Stimulated activated memory B cell treated with anti-CD40 and anti-IgM and Interleukin-4, amounts not matched to agents 10 μg/mL and 1 μg/mL and 100 μg/mL, for 72 hours (primary cell): Measurements from ENCODE around the gene SERINC3.

ENCODE experiments used
- ATAC-seq: fragments of 150-1000 bp; cut with Tn5 transposase; 2 replicates; pipeline ENCODE4 v1.10.0; 2021
- H3K27ac Mint-ChIP-seq: one replicate; pipeline ENCODE4 v1.8.0; 2022; ENCODE audit warnings: mild to moderate bottlenecking, mixed read lengths
- H3K27me3 Mint-ChIP-seq: one replicate; pipeline ENCODE4 v1.8.0; 2022; ENCODE audit warnings: mixed read lengths
- H3K36me3 Mint-ChIP-seq: one replicate; pipeline ENCODE4 v1.8.0; 2022; ENCODE audit warnings: mixed read lengths
- H3K4me1 Mint-ChIP-seq: one replicate; pipeline ENCODE4 v1.8.0; 2022; ENCODE audit warnings: mixed read lengths
- H3K4me3 Mint-ChIP-seq: one replicate; pipeline ENCODE4 v1.8.0; 2022; ENCODE audit warnings: mild to moderate bottlenecking, moderate library complexity, mixed read lengths
- H3K9me3 Mint-ChIP-seq: one replicate; pipeline ENCODE4 v1.8.0; 2022; ENCODE audit warnings: mixed read lengths

SERINC3 gene

DNA sequence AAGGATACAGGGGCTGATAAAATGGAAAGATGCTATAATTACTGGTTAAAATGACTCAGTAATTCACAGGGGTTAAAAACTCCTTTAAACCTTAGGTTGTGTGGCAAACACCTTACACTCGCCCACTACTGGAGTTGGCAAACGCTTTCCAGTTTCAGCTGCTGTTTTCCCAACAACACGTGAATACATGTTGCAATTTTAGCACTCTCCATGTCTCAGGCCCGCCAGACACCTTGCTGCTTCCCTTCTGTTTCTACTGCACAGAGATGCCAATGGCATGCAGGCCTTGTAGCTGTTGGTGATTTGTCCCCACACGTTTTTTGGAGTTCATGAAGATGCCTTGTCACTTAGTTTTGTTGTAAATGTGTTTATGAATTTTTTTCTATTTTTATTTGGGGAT, 51.5 kb downstream of the SERINC3 start:
- H3K4me1 Mint-ChIP-seq: peaks cover 5% of the 10 kb centered on the region
- no peak overlapping the region for H3K4me3 Mint-ChIP-seq
- H3K36me3 Mint-ChIP-seq: no peaks in the 10 kb centered on the region
- H3K27ac Mint-ChIP-seq: no peak overlapping the region
- peaks cover 24% of the 10 kb centered on the region for H3K27me3 Mint-ChIP-seq
- ATAC-seq: no peak
- no peaks in the 10 kb centered on the region for H3K9me3 Mint-ChIP-seq

DNA sequence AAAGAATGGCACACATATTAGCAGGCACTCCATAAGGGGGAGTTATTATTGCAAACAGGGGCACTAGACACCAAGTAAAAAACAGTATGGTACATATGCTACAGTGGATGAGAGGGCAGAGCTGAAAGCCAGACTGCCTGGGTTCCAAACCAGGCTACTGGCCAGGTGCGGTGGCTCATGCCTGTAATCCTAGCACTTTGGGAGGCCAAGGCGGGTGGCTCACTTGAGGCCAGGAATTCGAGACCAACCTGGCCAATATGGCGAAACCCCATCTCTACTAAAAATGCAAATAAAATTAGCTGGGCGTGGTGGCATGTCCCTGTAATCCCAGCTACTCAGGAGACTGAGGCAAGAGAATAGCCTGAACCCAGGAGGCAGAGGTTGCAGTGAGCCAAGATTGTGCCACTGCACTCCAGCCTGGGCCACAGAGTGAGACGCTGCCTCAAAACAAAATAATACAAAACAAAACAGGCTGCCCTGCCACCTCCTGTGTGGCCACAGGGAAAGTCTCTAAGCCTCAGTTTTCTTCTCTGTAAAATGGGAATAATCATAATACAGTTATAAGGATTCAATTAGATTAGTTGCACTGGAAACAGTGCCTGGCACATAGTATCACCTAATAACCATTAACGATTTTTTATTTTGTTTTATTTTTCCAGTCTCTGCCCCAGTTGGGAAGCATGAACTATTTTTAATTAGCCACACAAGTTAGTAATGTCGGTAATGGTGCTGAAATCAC, 53.7 kb downstream of the SERINC3 start:
- Mint-ChIP-seq H3K36me3 (no peaks in the 10 kb centered on the region), H3K27me3 (peaks cover 24% of the 10 kb centered on the region), H3K9me3 (no peaks in the 10 kb centered on the region)

DNA sequence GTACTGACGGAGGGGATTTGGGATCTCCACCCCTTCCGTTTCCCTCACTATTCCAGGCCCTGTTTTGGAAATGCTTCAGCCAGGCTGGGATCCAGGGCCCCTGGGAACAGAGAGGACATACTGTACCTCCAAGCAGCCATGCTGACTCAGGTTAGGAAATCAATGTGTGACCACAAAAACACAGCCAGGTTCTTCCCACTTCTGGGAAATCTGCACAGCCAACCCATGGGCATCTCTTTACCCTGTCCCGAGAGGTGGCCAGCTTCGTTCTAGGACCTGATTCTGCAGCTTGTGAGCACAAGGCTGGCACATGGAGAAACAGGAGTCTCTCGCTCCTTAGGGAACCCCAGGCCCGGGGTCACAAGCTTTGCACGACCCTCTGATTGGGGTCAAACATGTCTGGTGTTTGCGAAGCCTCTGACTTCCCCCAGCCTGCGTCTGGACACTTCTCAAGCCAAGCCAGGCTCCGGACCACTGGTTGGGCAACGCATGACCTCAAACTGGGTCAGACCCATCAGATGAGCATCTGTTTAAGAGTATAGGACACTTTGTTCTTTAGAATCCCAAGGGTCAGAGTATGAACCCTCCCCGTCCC, 54.5 kb downstream of the SERINC3 start:
- H3K27ac Mint-ChIP-seq: no peak overlapping the region
- no peak for ATAC-seq
- H3K4me3 Mint-ChIP-seq: no peak overlapping the region
- H3K36me3 Mint-ChIP-seq: no peaks in the 10 kb centered on the region
- peaks cover 24% of the 10 kb centered on the region for H3K27me3 Mint-ChIP-seq
- H3K4me1 Mint-ChIP-seq: no peaks in the 10 kb centered on the region
- H3K9me3 Mint-ChIP-seq: no peaks in the 10 kb centered on the region

More for the DNA sequence above, 53.7 kb downstream of the SERINC3 start:
- H3K4me3 Mint-ChIP-seq: no peak overlapping the region
- ATAC-seq: no peak
- no peaks in the 10 kb centered on the region for H3K4me1 Mint-ChIP-seq
- H3K27ac Mint-ChIP-seq: no peak overlapping the region

DNA sequence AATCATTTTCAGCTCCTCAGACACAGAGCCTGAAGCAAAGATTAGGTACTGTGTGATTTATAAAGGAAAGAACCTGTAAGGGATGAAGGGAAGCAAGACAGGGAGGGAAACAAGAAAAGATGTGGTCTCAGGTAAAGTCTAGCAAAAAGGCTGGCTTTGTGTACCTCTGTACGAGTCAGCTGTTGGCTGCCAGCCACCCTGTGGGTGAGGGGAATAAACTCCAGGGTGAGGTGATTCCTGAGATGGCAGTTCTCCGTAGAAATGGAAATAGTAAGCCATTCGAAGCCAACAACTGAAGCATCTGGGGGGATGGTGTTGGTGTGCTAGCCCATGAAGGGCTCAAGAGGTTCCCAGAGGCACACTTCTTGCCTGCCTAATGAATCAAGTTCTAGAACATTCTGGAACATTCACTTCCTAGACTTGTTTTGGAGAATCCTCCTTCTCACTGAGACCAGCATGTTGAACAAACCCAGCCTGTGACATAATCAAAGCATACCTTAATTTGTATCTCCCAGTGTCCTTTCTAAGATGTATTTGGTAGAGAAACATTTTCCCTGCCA, 56.8 kb downstream of the SERINC3 start:
- no peaks in the 10 kb centered on the region for H3K9me3 Mint-ChIP-seq
- peaks cover 24% of the 10 kb centered on the region for H3K27me3 Mint-ChIP-seq
- no peaks in the 10 kb centered on the region for H3K36me3 Mint-ChIP-seq
- H3K4me3 Mint-ChIP-seq: no peak overlapping the region
- H3K27ac Mint-ChIP-seq: no peak overlapping the region
- no peak for ATAC-seq
- H3K4me1 Mint-ChIP-seq: no peaks in the 10 kb centered on the region

DNA sequence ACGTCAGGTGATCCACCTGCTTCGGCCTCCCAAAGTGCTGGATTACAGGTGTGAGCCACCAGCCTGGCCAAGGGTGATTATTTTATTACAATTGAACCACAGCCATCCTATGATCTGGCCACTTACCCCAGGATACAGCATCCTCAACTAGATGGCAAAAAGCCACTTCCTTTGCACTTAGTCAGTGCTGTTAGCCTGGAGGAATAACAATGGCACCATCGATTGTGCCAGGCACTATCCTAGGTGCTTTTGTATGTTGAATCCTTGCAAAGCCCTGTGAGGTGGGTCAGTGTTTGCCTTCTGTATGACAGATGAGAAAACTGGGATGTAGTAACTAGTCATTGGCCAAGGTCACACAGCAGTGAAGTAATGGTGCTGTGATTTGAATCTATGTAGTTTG, 57.4 kb downstream of the SERINC3 start:
- no peak overlapping the region for H3K27ac Mint-ChIP-seq
- no peaks in the 10 kb centered on the region for H3K36me3 Mint-ChIP-seq
- no peak overlapping the region for H3K4me3 Mint-ChIP-seq
- no peaks in the 10 kb centered on the region for H3K9me3 Mint-ChIP-seq
- no peak for ATAC-seq
- peaks cover 24% of the 10 kb centered on the region for H3K27me3 Mint-ChIP-seq
- no peaks in the 10 kb centered on the region for H3K4me1 Mint-ChIP-seq

DNA sequence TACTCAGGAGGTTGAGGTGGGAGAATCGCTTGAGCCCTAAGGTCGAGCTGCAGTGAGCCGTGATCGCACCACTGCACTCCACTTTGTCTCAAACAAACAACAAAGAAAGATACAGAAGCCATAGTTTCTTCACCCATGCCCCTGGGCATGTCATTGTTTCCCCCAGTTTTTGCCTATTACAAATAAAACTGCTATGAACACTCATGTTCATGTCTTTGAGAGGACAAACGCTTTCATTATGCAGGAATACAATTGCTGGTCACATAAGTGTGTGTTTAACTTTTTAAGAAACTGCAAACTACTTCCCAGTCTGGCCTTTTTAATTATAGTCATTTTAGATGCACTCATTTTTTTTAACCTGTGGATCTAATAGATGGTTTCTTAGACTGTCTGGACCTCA, 58.4 kb downstream of the SERINC3 start:
- Mint-ChIP-seq H3K4me1 (no peaks in the 10 kb centered on the region), H3K4me3 (no peak overlapping the region), H3K36me3 (no peaks in the 10 kb centered on the region), H3K9me3 (no peaks in the 10 kb centered on the region), H3K27me3 (peaks cover 22% of the 10 kb centered on the region), H3K27ac (no peak overlapping the region)
- no peak for ATAC-seq

DNA sequence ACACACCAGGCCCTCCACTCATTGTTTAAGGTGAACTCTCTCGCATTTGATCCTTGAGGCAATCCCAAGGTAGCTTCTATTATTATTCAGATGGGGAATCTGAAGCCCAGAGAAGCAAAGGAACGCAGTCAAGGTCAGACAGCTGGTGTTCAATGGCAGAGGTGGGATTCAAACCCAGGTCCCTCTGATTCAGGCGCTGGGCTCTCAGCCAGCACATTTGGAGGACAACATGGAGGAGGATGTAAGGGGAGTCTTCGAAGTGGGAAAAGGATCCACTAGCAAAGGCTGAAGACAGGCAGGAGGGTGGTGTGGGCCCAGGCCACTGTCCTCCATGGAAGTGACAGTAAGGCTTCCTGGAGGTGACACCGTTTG, 60.1 kb downstream of the SERINC3 start:
- Mint-ChIP-seq H3K4me1 (no peaks in the 10 kb centered on the region), H3K9me3 (no peaks in the 10 kb centered on the region), H3K27me3 (peaks cover 5% of the 10 kb centered on the region), H3K27ac (no peak overlapping the region), H3K4me3 (no peak overlapping the region), H3K36me3 (no peaks in the 10 kb centered on the region)
- no peak for ATAC-seq

DNA sequence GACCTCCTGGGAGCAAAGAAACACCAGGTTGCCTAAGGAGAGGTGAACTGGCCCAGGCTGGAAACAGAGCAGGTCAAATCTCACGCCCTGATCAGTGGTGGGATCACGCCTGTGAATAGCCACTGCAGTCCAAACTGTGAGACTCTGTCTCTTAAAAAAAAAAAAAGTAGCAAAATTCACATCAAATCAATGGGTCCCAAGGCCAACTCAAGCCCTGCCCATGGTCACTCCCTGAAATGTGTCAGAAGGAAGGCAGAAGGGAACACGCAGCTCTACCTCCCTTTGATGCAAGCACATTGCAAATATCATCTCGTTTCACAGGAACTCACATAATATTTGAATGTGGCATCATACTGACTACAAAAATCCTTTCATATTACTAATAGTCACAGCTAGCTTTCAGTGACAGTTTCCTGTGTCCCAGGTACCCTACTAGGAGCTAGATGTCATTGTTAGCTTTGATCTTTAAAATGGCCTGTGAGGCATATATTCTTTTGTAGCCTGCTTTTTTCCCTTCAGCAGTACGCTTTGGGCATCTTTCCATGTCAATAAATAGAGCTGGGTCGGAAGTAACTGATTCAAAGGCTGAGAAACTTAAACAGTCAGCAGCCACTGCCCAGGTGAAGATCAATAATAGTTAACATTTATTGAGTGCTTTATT, 60.6 kb downstream of the SERINC3 start:
- H3K27me3 Mint-ChIP-seq: no peaks in the 10 kb centered on the region
- no peaks in the 10 kb centered on the region for H3K36me3 Mint-ChIP-seq
- H3K27ac Mint-ChIP-seq: no peak overlapping the region
- H3K4me1 Mint-ChIP-seq: no peaks in the 10 kb centered on the region
- H3K4me3 Mint-ChIP-seq: no peak overlapping the region
- no peaks in the 10 kb centered on the region for H3K9me3 Mint-ChIP-seq
- no peak for ATAC-seq

DNA sequence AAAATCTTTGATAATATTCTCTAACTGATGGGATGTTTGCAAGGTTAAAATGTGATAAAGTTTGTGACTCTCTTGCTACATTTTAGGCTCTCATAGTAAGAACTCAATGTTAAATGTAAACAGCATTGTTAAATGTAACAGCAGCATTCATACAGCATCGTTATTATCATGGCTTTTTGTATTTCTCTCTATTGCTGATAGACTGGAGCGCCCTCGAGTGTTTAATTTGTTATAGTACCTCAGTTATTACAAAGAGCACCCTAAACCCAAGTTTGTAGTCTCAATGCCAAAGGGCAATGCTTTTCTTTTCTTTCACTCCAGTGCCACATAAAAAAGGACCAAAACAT, 61.1 kb downstream of the SERINC3 start:
- no peaks in the 10 kb centered on the region for H3K4me1 Mint-ChIP-seq
- no peak overlapping the region for H3K27ac Mint-ChIP-seq
- ATAC-seq: no peak

DNA sequence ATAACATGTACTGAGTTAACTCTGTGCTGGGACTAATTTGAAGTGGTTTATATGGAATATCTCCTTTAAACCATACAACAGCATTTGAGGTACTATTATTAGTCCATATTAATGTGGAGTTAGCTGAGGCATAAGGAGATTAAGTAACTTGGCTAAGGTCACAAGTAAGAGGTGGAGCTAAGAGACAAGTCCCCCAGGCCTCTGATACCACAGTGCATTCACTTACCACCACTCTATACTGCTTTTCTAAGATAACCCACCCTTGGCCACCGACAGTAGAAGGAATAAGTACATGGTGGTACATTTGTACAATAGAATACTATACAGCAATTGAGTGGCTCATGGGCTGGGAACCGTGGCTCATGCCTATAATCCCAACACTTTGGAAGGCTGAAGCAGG, 62.6 kb downstream of the SERINC3 start:
- Mint-ChIP-seq H3K27ac (no peak overlapping the region), H3K4me1 (no peaks in the 10 kb centered on the region), H3K36me3 (no peaks in the 10 kb centered on the region)

More for the DNA sequence above, 61.1 kb downstream of the SERINC3 start:
- Mint-ChIP-seq H3K4me3 (no peak overlapping the region), H3K27me3 (no peaks in the 10 kb centered on the region), H3K9me3 (no peaks in the 10 kb centered on the region), H3K36me3 (no peaks in the 10 kb centered on the region)

DNA sequence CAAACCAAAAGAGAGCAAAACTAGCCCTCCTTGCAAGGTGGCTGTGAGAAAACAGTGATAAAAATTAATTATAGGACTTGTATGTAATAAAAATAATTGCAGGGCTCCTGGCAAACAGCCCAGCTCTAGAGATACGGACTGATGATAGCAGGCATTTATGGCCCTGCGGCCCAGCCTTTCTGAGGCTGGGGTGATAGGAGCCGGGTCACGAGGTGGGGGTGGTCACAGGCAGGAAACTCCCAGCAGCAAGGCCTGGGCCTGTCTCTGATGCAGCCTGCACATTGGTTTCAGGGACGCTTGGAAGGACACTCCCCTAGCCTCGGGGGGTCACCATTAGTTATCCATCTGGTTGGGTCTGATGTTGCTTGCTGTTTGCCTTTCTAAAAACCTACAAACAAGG, 64.9 kb downstream of the SERINC3 start:
- Mint-ChIP-seq H3K36me3 (no peaks in the 10 kb centered on the region), H3K27ac (no peak overlapping the region), H3K9me3 (no peaks in the 10 kb centered on the region), H3K4me1 (no peaks in the 10 kb centered on the region), H3K4me3 (no peak overlapping the region), H3K27me3 (no peaks in the 10 kb centered on the region)
- ATAC-seq: no peak

More for the DNA sequence above, 62.6 kb downstream of the SERINC3 start:
- Mint-ChIP-seq H3K4me3 (no peak overlapping the region), H3K27me3 (no peaks in the 10 kb centered on the region), H3K9me3 (no peaks in the 10 kb centered on the region)
- no peak for ATAC-seq

DNA sequence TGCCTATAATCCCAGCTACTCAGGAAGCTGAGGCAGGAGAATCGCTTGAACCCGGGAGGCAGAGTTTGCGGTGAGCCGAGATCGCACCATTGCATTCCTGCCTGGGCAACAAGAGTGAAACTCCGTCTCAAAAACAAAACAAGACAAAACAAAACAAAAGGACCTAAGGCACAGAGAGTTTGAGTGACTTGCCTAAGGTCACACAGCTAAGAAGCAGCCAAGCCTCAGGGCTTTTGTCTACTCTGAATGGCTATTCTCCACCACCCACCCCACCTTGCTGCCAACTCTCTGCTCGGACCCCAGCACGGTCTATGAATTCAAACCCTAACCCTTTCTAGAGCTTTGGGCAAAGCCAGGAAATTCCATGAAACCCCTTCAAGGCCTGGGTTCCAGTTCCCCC, 65.3 kb downstream of the SERINC3 start:
- Mint-ChIP-seq H3K36me3 (no peaks in the 10 kb centered on the region), H3K4me3 (no peak overlapping the region), H3K27me3 (no peaks in the 10 kb centered on the region), H3K9me3 (no peaks in the 10 kb centered on the region), H3K27ac (no peak overlapping the region), H3K4me1 (no peaks in the 10 kb centered on the region)
- ATAC-seq: no peak

DNA sequence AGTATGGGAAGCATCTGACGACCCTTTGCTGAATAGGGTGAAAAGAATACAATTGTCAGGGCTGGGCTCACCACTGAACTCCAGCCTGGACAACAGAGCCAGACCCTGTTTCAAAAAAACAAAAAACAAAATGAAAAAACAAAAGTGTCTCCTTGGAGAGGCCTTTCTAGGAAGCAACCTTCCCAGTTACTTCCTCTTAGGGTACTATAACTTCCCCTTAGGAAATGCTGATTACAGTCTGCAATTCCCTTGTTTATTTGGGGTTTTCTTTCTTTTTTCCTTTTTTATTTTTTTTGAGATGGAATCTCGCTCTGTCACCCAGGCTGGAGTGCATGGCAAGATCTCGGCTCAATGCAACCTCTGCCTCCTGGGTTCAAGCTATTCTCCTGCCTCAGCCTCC, 66.7 kb downstream of the SERINC3 start:
- Mint-ChIP-seq H3K4me1 (no peaks in the 10 kb centered on the region), H3K9me3 (no peaks in the 10 kb centered on the region), H3K27me3 (no peaks in the 10 kb centered on the region), H3K36me3 (no peaks in the 10 kb centered on the region), H3K4me3 (no peak overlapping the region), H3K27ac (no peak overlapping the region)
- no peak for ATAC-seq

DNA sequence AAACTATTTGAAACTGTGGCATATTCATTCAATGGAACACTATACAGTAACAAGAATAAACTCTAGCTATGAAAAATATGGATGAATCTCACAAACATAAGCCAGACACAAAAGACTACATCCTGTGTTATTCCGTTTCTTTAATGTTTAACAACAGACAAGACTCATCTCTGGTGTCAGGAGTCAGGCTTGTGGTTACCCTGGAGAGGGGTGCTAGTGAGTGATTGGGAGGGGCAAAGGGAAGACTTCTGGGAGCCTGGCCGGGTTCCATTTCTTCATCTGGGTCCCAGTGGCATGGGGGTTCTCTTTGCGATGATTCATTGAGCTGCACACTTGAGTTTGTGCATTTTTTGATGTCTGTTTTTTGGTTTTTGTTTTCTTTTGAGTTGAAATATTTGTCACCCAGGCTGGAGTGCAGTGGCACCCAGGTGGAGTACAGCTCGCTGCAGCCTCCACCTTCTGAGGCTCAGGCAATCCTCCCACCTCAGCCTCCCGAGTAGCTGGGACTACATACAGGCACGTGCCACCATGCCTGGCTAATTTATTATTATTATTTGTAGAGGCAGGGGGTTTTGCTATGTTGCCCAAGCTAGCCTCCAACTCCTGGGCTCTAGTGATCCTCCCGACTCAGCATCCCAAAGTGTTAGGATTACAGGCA, 67.4 kb downstream of the SERINC3 start:
- Mint-ChIP-seq H3K4me3 (no peak overlapping the region), H3K27ac (no peak overlapping the region)

DNA sequence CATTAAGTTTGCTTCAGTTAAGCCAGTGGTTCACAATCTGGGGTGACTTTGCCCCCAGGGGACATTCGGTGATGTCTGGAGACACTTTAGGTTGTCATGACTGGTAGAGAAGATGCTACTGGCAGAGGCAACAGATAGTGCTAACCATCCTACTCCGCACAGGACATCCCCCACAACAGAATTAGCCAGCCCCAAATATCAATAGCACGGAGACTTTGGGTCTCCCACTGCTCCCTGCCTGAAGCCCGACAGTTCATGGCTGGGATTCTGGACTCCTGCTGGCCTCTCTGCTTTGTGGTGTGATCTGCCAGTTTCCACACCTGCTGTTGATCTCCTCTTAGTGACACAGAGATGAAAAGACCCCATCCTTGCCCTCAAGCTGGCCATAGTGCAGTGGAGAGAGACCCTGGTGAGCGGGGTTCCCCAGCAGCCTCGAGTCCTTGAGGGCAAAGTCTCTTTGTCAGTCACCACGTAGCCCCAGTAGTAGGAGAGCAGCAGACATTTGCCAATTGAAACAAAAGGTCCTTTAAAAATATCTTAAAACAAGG, 70.9 kb downstream of the SERINC3 start:
- ATAC-seq: no peak
- no peaks in the 10 kb centered on the region for H3K36me3 Mint-ChIP-seq
- H3K27me3 Mint-ChIP-seq: peaks cover 14% of the 10 kb centered on the region
- peaks cover 7% of the 10 kb centered on the region for H3K4me1 Mint-ChIP-seq
- H3K9me3 Mint-ChIP-seq: peaks cover 3% of the 10 kb centered on the region
- H3K4me3 Mint-ChIP-seq: no peak overlapping the region
- no peak overlapping the region for H3K27ac Mint-ChIP-seq

More for the DNA sequence above, 67.4 kb downstream of the SERINC3 start:
- ATAC-seq: no peak
- H3K9me3 Mint-ChIP-seq: no peaks in the 10 kb centered on the region
- no peaks in the 10 kb centered on the region for H3K36me3 Mint-ChIP-seq
- H3K27me3 Mint-ChIP-seq: no peaks in the 10 kb centered on the region
- peaks cover under 1% of the 10 kb centered on the region for H3K4me1 Mint-ChIP-seq
